GM21576 (cell line): ENCODE data around the gene AIMP2.
A peak's percentile ranks its signal among the peaks of the same experiment; 100 is the strongest.
"Not testable (repeated sequence)": the region's sequence is repeated elsewhere in the genome, so short reads cannot be mapped to it uniquely, and the experiment has no call there.

Experiments used
- ATAC-seq: cut with Tn5 transposase; IDR thresholded peaks from one replicate; pipeline ENCODE4 v1.9.1; 2021; ENCODE audit warnings: mild to moderate bottlenecking, moderate library complexity; ENCODE audit not compliant: unreplicated experiment

The AIMP2 gene

GRCh38 chr7:6008668-6009611, at the start of gene AIMP2, which contains the start of gene PMS2:
Gene AIMP2 (plus strand): TSS chr7:6009272. CDS start chr7:6009364, 92 bp downstream.
Gene PMS2 (minus strand): TSS chr7:6009049. CDS start chr7:6009019, 30 bp downstream.
- ATAC-seq, result peak; percentile 91

GRCh38 chr7:5963205-5963604, 45.9 kb upstream of the AIMP2 start:
- not testable (repeated sequence) for ATAC-seq

GRCh38 chr7:5963810-5964209, 45.3 kb upstream of the AIMP2 start:
- not testable (repeated sequence) for ATAC-seq

GRCh38 chr7:5970347-5970911, 38.6 kb upstream of the AIMP2 start, which contains the start of gene RSPH10B:
Gene RSPH10B (minus strand): TSS chr7:5970689. CDS start chr7:5967116, 3,573 bp downstream.
- not testable (repeated sequence) for ATAC-seq

GRCh38 chr7:5973580-5973979, 35.5 kb upstream of the AIMP2 start:
- ATAC-seq, result not testable (repeated sequence)

- not testable (repeated sequence) for ATAC-seq
These were observed 29.3 kb upstream of the AIMP2 start for GRCh38 chr7:5979680-5980314.

- not testable (repeated sequence) for ATAC-seq
These were observed 22.0 kb upstream of the AIMP2 start for GRCh38 chr7:5987061-5987460.

- ATAC-seq, result no peak
These were observed 11.8 kb upstream of the AIMP2 start for GRCh38 chr7:5997210-5997808.

GRCh38 chr7:6007386-6007785, 1.7 kb upstream of the AIMP2 start:
- no peak for ATAC-seq

- not testable (repeated sequence) for ATAC-seq
These were observed 1.1 kb upstream of the AIMP2 start for GRCh38 chr7:6007835-6008590.

- ATAC-seq, result not testable (repeated sequence)
These were observed 1.3 kb downstream of the AIMP2 start for GRCh38 chr7:6010370-6010769.

- no peak for ATAC-seq
These were observed 2.5 kb downstream of the AIMP2 start for GRCh38 chr7:6011541-6011940.

- ATAC-seq, result no peak
These were observed 3.5 kb downstream of the AIMP2 start for GRCh38 chr7:6012355-6013104.

- ATAC-seq, result no peak
These were observed 7.0 kb downstream of the AIMP2 start for GRCh38 chr7:6015917-6016652.

GRCh38 chr7:6016653-6016966, 7.5 kb downstream of the AIMP2 start:
- ATAC-seq, result no peak

- ATAC-seq, result no peak
These were observed 11.6 kb downstream of the AIMP2 start for GRCh38 chr7:6020371-6021286.

GRCh38 chr7:6022707-6023106, 13.6 kb downstream of the AIMP2 start:
- ATAC-seq, result no peak

- ATAC-seq, result no peak
These were observed 14.9 kb downstream of the AIMP2 start for GRCh38 chr7:6023974-6024435.
